ENCODE results near the gene TVP23C. TPM values are rescaled to one million over a fixed set of nuclear protein-coding genes. Genes with fewer than 3 reads are reported as not detected.

TVP23C gene
- total RNA-seq, 1 experiment from 2014 or later: 16.9 TPM

GRCh38 chr17:15509095-15509494 is 54.2 kb downstream of the TVP23C start:
- H3K4me2 ChIP-seq (ENCODE audit: insufficient read depth, insufficient read length, low read length): no peak overlapping the region
- no peak overlapping the region for H3T11ph ChIP-seq (ENCODE audit: low read length)
- no peak overlapping the region for H3K23ac ChIP-seq (ENCODE audit: insufficient read length, low read depth, low read length)
- TF ChIP-seq, protein P1, sequence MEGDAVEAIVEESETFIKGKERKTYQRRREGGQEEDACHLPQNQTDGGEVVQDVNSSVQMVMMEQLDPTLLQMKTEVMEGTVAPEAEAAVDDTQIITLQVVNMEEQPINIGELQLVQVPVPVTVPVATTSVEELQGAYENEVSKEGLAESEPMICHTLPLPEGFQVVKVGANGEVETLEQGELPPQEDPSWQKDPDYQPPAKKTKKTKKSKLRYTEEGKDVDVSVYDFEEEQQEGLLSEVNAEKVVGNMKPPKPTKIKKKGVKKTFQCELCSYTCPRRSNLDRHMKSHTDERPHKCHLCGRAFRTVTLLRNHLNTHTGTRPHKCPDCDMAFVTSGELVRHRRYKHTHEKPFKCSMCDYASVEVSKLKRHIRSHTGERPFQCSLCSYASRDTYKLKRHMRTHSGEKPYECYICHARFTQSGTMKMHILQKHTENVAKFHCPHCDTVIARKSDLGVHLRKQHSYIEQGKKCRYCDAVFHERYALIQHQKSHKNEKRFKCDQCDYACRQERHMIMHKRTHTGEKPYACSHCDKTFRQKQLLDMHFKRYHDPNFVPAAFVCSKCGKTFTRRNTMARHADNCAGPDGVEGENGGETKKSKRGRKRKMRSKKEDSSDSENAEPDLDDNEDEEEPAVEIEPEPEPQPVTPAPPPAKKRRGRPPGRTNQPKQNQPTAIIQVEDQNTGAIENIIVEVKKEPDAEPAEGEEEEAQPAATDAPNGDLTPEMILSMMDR (conservative IDR thresholded peaks at IDR 0.05): no peak
- no peak overlapping the region for H3K4me3 Mint-ChIP-seq
- no peak for DNase-seq
- H2BK20ac ChIP-seq (ENCODE audit: low read depth, low read length, poor library complexity, severe bottlenecking): no peak overlapping the region
- H2AFZ ChIP-seq (ENCODE audit: low read length): no peak overlapping the region
- H2BK120ac ChIP-seq (ENCODE audit: low read depth, low read length, poor library complexity, severe bottlenecking): no peak overlapping the region
- H4K20me1 ChIP-seq (ENCODE audit: control insufficient read depth, insufficient read depth, insufficient read length): no peaks in the 10 kb centered on the region
- H3K56ac ChIP-seq (ENCODE audit: insufficient read length, low read depth, low read length): no peak overlapping the region
- no peak overlapping the region for H3K9ac ChIP-seq (ENCODE audit: extremely low read depth, insufficient read length, low read length)
- H3K27me3 ChIP-seq (ENCODE audit: insufficient read depth, low read length): no peaks in the 10 kb centered on the region
- H3K27me3 Mint-ChIP-seq (ENCODE audit: low read depth): no peaks in the 10 kb centered on the region
- H3K27ac Mint-ChIP-seq: no peak overlapping the region
- no peaks in the 10 kb centered on the region for H3K23me2 ChIP-seq (ENCODE audit: insufficient read length, low read depth, low read length, poor library complexity, severe bottlenecking)
- H4K8ac ChIP-seq (replicated peaks; ENCODE audit: insufficient read length, low read depth, low read length): no peak overlapping the region
- no peaks in the 10 kb centered on the region for H3K9me3 ChIP-seq (ENCODE audit: control insufficient read depth, low read depth, low read length)
- H3K79me1 ChIP-seq (ENCODE audit: insufficient read depth, low read depth, low read length, poor library complexity, severe bottlenecking): no peaks in the 10 kb centered on the region
- H4K5ac ChIP-seq (ENCODE audit: insufficient read length, low read depth, low read length): no peak overlapping the region
- WGBS (ENCODE audit: extremely low coverage, insufficient read length, low lambda C conversion rate): no CpG with 5 or more reads among the region's 5 CpGs
- H3K9me3 Mint-ChIP-seq: no peaks in the 10 kb centered on the region
- no peaks in the 10 kb centered on the region for H3K4me1 ChIP-seq (ENCODE audit: insufficient read depth, low read length)
- no peak overlapping the region for H3K4ac ChIP-seq (ENCODE audit: low read depth, low read length)
- H3K36me3 Mint-ChIP-seq (ENCODE audit: insufficient read depth in 1 of 3, low read depth in 3 of 3): peaks cover 25 to 52% (median 29%) of the 10 kb centered on the region in 3 experiments
- H3K14ac ChIP-seq (ENCODE audit: insufficient read depth, low read length): no peak overlapping the region
- no peak overlapping the region for H2BK12ac ChIP-seq (ENCODE audit: insufficient read length, low read depth, low read length)
- H3K27ac ChIP-seq (ENCODE audit: insufficient read length, low read depth, low read length): no peak overlapping the region
- no peaks in the 10 kb centered on the region for H3K79me2 ChIP-seq (ENCODE audit: insufficient read depth, low read length)
- no peak overlapping the region for H2AK5ac ChIP-seq (ENCODE audit: insufficient read length, low read length)
- no peak overlapping the region for H2BK15ac ChIP-seq (ENCODE audit: low read depth, low read length)
- H4K91ac ChIP-seq (ENCODE audit: insufficient read length, low read depth, low read length): no peak overlapping the region
- no peak overlapping the region for H2BK5ac ChIP-seq (ENCODE audit: insufficient read length, low read length)
- no peak overlapping the region for H3K18ac ChIP-seq (ENCODE audit: insufficient read length, low read depth, low read length)
- H3K4me1 Mint-ChIP-seq: 0 out of 4 replicates have a peak, but pooled peaks cover 0 to 2% of the 10 kb centered on the region in 2 experiments

All from H9 (cell line).